Activated T-cell treated with anti-CD3 and anti-CD28 coated beads, Interleukin-2, amount 50 U/mL, for 1 hour (primary cell): Measurements from ENCODE around the gene CLDN2.
"Not testable (repeated sequence)": the region's sequence is repeated elsewhere in the genome, so short reads cannot be mapped to it uniquely, and the experiment has no call there.

Source experiments
- DNase-seq: peaks from one replicate; pipeline ENCODE4 v3.0.0-alpha.2; 2020

CLDN2 gene

GRCh38 chrX:106919932-106920452 lies at the start of gene CLDN2:
Gene CLDN2, plus strand, starts transcription at chrX:106920402. Its CDS starts 7,827 bp downstream, at chrX:106928229.
- DNase-seq, result no peak

GRCh38 chrX:106872796-106873195 lies 47.4 kb upstream of the CLDN2 start:
- DNase-seq, result not testable (repeated sequence)

GRCh38 chrX:106874075-106874474 lies 46.1 kb upstream of the CLDN2 start:
- DNase-seq, result no peak

- no peak for DNase-seq
These were observed 45.1 kb upstream of the CLDN2 start for GRCh38 chrX:106875151-106875550.

- DNase-seq, result no peak
These were observed 30.7 kb upstream of the CLDN2 start for GRCh38 chrX:106889468-106889867.

GRCh38 chrX:106891762-106892460 lies 28.3 kb upstream of the CLDN2 start:
- DNase-seq, result no peak

- peak; percentile 43 for DNase-seq
These were observed 25.8 kb upstream of the CLDN2 start for GRCh38 chrX:106894392-106894909.

GRCh38 chrX:106894978-106895452 lies 25.2 kb upstream of the CLDN2 start:
- no peak for DNase-seq

- no peak for DNase-seq
These were observed 22.9 kb upstream of the CLDN2 start for GRCh38 chrX:106897259-106897658.

GRCh38 chrX:106898462-106898861 lies 21.7 kb upstream of the CLDN2 start:
- no peak for DNase-seq

- DNase-seq, result no peak
These were observed 20.9 kb upstream of the CLDN2 start for GRCh38 chrX:106899276-106899675.

GRCh38 chrX:106899841-106900240 lies 20.4 kb upstream of the CLDN2 start:
- no peak for DNase-seq

- no peak for DNase-seq
These were observed 18.9 kb upstream of the CLDN2 start for GRCh38 chrX:106901341-106901740.

- no peak for DNase-seq
These were observed 18.4 kb upstream of the CLDN2 start for GRCh38 chrX:106901781-106902219.

- DNase-seq, result no peak
These were observed 17.5 kb upstream of the CLDN2 start for GRCh38 chrX:106902684-106903083.

- DNase-seq, result no peak
These were observed 16.8 kb upstream of the CLDN2 start, which contains the start of gene RIPPLY1 for GRCh38 chrX:106903291-106903824. Gene RIPPLY1, minus strand, starts transcription at chrX:106903341. Its CDS starts 54 bp downstream, at chrX:106903287.

- no peak for DNase-seq
These were observed 16.2 kb upstream of the CLDN2 start for GRCh38 chrX:106903856-106904528.

GRCh38 chrX:106905064-106905708 lies 15.0 kb upstream of the CLDN2 start:
- DNase-seq, result no peak

- no peak for DNase-seq
These were observed 13.8 kb upstream of the CLDN2 start for GRCh38 chrX:106906361-106906760.

GRCh38 chrX:106912864-106913263 lies 7.3 kb upstream of the CLDN2 start:
- DNase-seq, result no peak

- DNase-seq, result no peak
These were observed 2.2 kb upstream of the CLDN2 start for GRCh38 chrX:106917830-106918500.

GRCh38 chrX:106921637-106922036 lies 1.4 kb downstream of the CLDN2 start:
- DNase-seq, result no peak
